IPS-NIHi7 (cell line): ENCODE results near the gene ARL8A.
"Not testable (repeated sequence)": the region's sequence is repeated elsewhere in the genome, so short reads cannot be mapped to it uniquely, and the experiment has no call there.

Experiments used
- DNase-seq: peaks from one replicate; pipeline ENCODE4 v3.0.0; 2012; ENCODE audit warnings: mixed read lengths; ENCODE audit errors: extremely low spot score

ARL8A gene

GRCh38 chr1:202158810-202159533 is 14.4 kb upstream of the ARL8A start:
- no peak for DNase-seq

GRCh38 chr1:202157945-202158344 is 13.4 kb upstream of the ARL8A start:
- no peak for DNase-seq

GRCh38 chr1:202156590-202156989 is 12.1 kb upstream of the ARL8A start:
- no peak for DNase-seq

- no peak for DNase-seq
These were observed 11.0 kb upstream of the ARL8A start for GRCh38 chr1:202155478-202156021.

GRCh38 chr1:202154766-202155477 is 10.4 kb upstream of the ARL8A start:
- DNase-seq = peak; percentile 79

GRCh38 chr1:202154148-202154765 is 9.7 kb upstream of the ARL8A start:
- DNase-seq = no peak

- DNase-seq = no peak
These were observed 8.7 kb upstream of the ARL8A start for GRCh38 chr1:202153284-202153683.

- DNase-seq = no peak
These were observed 7.9 kb upstream of the ARL8A start for GRCh38 chr1:202152399-202152798.

- no peak for DNase-seq
These were observed 6.5 kb upstream of the ARL8A start for GRCh38 chr1:202151045-202151444.

GRCh38 chr1:202150602-202151001 is 6.1 kb upstream of the ARL8A start:
- DNase-seq = no peak

GRCh38 chr1:202150187-202150586 is 5.7 kb upstream of the ARL8A start:
- DNase-seq = no peak

GRCh38 chr1:202149566-202149965 is 5.0 kb upstream of the ARL8A start:
- DNase-seq = no peak

GRCh38 chr1:202148391-202148790 is 3.9 kb upstream of the ARL8A start:
- no peak for DNase-seq

GRCh38 chr1:202146993-202147392 is 2.5 kb upstream of the ARL8A start:
- no peak for DNase-seq

- no peak for DNase-seq
These were observed 1.7 kb upstream of the ARL8A start for GRCh38 chr1:202146279-202146678.

- DNase-seq = not testable (repeated sequence)
These were observed 1.2 kb upstream of the ARL8A start for GRCh38 chr1:202145744-202146140.

GRCh38 chr1:202145068-202145743 is 669 bp upstream of the ARL8A start:
- DNase-seq = no peak

GRCh38 chr1:202143768-202144401 is 652 bp downstream of the ARL8A start:
- DNase-seq = peak; percentile 81

- DNase-seq = no peak
These were observed 1.3 kb downstream of the ARL8A start for GRCh38 chr1:202143011-202143767.

GRCh38 chr1:202141468-202141867 is 3.1 kb downstream of the ARL8A start:
- not testable (repeated sequence) for DNase-seq

GRCh38 chr1:202140833-202141232 is 3.7 kb downstream of the ARL8A start:
- DNase-seq = no peak
